Mononuclear cell (primary cell): ENCODE results near the gene STMP1. TPM values are rescaled to one million over a fixed set of nuclear protein-coding genes. Genes with fewer than 3 reads are reported as not detected.
"Not testable (repeated sequence)": the region's sequence is repeated elsewhere in the genome, so short reads cannot be mapped to it uniquely, and the experiment has no call there.

Experiments used
- H3K27me3 ChIP-seq: 2 replicates; pipeline ENCODE4 v1.6.0; 2011; ENCODE audit warnings: low read length, control low read depth; ENCODE audit not compliant: insufficient read depth
- H3K4me1 ChIP-seq: 2 replicates; pipeline ENCODE4 v1.5.1; 2011; ENCODE audit warnings: mild to moderate bottlenecking, low read length, control low read depth; ENCODE audit not compliant: insufficient read depth
- H3K4me3 ChIP-seq: 2 replicates; pipeline ENCODE4 v1.5.1; 2011; ENCODE audit warnings: mild to moderate bottlenecking, low read length, moderate library complexity
- H3K9me3 ChIP-seq: 2 replicates; pipeline ENCODE4 v1.5.1; 2011; ENCODE audit warnings: low read depth, mild to moderate bottlenecking, control low read depth, low read length
- total RNA-seq: library from RNA; depleted of rRNA; stranded (reverse); fragments of >200 nt; gene quantifications from one replicate; pipeline ENCODE4 v1.2.3, GENCODE V29; 2012

The STMP1 gene
- total RNA-seq, 1 donor, result 15.5 TPM

DNA sequence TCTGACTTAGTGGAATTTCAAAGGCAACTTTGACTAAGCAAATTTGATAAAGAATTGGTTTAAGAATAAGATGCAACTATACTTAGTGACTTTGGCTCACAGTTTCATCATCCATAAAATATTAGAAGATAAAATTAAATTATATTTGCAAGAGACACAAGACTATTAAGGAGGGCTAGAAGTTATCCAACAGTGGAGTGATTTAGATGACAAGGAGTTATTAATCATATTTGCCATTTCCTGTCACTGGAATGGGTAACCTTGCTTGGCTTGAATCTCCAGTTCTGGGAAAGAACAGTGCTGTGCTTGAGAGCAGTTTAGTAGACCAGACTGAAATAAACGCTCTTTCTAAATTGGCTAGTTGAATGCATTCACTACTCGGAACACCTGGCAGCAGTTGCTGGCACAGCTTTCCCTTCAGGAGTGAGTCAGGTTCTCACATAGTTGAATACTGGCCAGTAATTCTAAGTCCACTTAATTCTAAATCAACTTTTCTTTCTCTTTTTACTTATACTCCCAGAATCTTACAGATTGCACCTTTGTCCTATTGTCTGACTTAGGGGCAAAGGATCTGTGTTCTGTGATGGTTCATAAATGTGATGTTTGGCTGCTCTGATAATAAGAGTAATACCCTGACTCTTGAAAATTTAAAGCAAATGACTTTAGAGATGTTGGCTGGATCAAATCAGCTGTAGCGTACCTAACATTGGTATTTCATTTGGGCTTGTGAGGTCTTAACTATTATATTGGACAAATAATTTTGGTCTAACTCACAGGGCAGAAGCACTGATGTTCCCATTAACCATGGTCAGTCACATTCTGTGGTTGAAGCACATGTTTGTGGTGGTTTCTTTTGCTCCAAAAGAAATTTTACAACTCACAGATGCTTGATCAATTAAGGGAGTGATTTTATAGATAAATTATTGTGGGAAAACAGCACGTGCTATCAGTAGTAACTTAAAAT, 16.6 kb downstream of the STMP1 start:
- Histone ChIP-seq H3K4me3 (no peak overlapping the region), H3K27me3 (no peaks in the 10 kb centered on the region), H3K4me1 (no peaks in the 10 kb centered on the region), H3K9me3 (no peaks in the 10 kb centered on the region)

DNA sequence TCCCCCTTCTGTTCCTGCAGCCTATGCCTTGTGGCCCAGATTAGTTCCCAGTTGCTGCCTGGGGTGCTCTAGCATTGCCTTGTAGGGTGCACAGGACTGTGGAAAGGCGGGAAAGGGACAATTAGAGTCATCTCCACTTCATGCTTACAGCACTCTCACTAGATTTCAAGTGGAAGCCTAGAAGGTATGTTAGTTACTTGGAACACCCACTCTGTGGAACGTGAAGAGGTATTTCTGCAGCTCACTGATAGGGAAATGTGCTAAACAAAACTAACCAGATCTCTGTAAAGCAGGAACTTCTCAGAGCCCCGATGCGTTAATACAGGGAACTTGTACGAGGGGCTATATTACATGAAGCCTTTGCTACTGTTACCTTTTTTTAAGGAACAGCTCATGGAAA, 19.4 kb downstream of the STMP1 start:
- H3K27me3 ChIP-seq, result no peaks in the 10 kb centered on the region
- H3K9me3 ChIP-seq, result no peaks in the 10 kb centered on the region
- H3K4me3 ChIP-seq, result no peak overlapping the region
- no peaks in the 10 kb centered on the region for H3K4me1 ChIP-seq

DNA sequence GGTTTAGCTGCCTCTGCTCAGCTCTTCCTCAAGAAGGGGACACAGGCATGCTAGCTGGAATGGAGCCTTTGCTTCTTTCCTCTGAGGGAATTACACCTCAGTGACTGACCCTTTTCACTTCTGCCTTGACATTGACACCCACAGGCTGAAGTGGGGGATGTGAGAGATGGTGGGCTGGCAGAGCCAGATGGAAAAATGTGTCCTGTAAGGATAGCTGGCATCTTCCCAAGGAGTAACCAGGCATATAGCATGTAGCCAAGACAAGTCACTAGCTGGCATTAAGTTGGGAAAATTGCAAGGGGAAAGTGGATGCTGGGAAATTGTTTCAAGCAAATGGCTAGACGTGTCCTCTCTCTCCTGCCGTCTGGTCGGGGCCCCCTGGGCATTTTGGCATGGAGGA, 19.9 kb downstream of the STMP1 start:
- H3K27me3 ChIP-seq, result no peaks in the 10 kb centered on the region
- H3K4me1 ChIP-seq, result no peaks in the 10 kb centered on the region
- no peak overlapping the region for H3K4me3 ChIP-seq
- no peaks in the 10 kb centered on the region for H3K9me3 ChIP-seq

DNA sequence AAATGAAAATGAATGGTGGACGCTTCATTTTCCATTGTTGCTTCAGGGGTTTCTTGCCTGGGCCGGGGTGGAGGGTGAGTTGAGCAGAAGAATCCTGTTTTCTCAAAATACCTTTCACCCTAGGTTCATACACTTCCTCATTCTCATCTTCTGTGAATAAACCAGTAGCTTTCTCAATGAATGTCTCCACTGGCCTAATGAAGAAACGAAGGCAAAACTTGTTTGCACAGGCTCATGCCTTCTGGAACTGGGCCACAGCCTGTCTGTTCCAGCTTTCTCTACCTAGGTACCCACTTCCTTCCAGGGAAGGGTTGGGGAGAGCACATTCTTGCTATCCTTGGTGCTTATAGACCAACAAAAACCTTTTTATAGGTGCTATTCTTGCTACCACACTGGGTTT, 21.3 kb downstream of the STMP1 start:
- H3K4me1 ChIP-seq, result no peaks in the 10 kb centered on the region
- H3K4me3 ChIP-seq, result no peak overlapping the region
- no peaks in the 10 kb centered on the region for H3K27me3 ChIP-seq
- no peaks in the 10 kb centered on the region for H3K9me3 ChIP-seq

GRCh38 chr7:135684136-135684535, 21.8 kb downstream of the STMP1 start:
- no peak overlapping the region for H3K4me3 ChIP-seq
- H3K9me3 ChIP-seq, result no peaks in the 10 kb centered on the region
- H3K27me3 ChIP-seq, result no peaks in the 10 kb centered on the region
- H3K4me1 ChIP-seq, result no peaks in the 10 kb centered on the region

DNA sequence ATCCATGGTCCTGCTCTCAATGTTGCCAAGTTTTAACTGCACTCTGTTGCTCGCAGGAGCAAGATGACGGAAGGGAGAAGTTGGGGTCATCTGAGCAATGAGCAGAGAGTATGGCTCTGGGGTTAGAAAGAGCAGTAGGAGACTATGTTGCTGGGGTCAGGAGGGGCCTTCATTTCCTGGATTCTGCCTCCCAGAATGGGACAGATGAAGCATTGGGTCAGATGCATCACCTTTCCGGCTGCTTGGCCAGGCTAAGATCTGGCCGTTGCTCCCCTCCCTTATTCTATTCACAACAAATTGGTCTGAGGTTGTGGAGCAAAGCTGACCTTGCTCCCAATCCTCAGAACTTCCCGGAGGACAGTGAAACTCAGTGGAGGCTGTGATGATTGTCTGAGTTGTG, 22.4 kb downstream of the STMP1 start:
- Histone ChIP-seq H3K9me3 (no peaks in the 10 kb centered on the region), H3K27me3 (no peaks in the 10 kb centered on the region), H3K4me3 (no peak overlapping the region), H3K4me1 (no peaks in the 10 kb centered on the region)

DNA sequence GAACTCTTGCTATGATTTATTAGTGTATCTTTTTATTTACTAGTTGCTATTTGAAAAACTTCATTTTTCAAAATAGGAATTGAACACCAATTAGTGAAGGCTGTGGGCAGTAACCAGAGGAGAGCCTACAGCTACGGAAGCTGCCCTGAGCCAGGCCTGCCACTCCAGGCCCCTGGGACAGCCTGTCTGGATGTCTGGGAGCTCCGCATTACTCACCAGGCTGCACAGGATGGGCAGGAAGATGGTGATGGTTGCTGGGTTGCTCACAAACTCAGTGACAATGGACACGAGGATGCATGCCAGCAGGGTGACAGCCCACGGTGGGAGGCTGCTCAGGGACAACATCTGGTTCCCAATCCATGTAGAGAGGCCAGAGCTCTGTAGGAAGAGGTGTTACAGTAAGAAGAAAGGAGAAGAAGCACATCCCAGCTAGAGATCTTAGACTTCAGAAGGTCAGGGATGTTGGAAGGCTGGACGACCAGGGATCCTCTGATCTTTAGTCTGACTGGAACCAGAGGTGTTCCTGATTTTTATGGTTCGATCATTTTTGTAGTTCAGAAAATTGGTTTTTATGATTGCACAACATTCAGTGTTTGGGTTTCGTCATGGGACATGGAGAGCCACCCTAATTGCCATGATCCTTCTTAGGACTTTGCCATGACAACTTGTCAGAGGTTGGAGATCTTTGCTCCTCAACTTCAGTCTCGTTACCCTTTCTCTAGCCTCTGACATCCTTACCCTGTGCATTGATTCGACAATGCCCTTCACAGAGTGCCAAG, 23.2 kb downstream of the STMP1 start:
- Histone ChIP-seq H3K27me3 (no peaks in the 10 kb centered on the region), H3K4me1 (no peaks in the 10 kb centered on the region), H3K4me3 (no peak overlapping the region), H3K9me3 (no peaks in the 10 kb centered on the region)

DNA sequence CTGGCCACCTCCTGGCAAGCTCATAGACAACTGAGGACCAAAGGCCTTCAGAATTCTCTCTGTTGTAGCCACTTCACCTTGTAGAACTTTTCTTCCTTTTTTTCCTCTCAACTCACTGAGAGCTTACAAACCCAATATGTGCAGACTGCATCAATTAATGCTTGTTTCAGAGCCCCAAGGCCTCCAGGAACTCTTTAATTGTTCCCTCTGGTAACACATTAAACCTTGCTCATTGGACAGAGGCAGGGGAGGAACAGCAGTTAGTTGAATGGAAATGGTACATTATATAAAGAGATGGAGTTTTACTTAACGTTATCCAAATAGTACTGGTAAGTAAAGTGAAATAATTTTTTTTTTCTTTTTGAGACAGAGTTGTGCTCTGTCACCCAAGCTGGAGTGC, 25.2 kb downstream of the STMP1 start:
- Histone ChIP-seq H3K27me3 (no peaks in the 10 kb centered on the region), H3K4me3 (no peak overlapping the region), H3K4me1 (peaks cover 4% of the 10 kb centered on the region), H3K9me3 (no peaks in the 10 kb centered on the region)

GRCh38 chr7:135690566-135690965, 28.3 kb downstream of the STMP1 start:
- no peaks in the 10 kb centered on the region for H3K27me3 ChIP-seq
- no peaks in the 10 kb centered on the region for H3K9me3 ChIP-seq
- H3K4me3 ChIP-seq, result no peak overlapping the region
- H3K4me1 ChIP-seq, result peaks cover 4% of the 10 kb centered on the region

DNA sequence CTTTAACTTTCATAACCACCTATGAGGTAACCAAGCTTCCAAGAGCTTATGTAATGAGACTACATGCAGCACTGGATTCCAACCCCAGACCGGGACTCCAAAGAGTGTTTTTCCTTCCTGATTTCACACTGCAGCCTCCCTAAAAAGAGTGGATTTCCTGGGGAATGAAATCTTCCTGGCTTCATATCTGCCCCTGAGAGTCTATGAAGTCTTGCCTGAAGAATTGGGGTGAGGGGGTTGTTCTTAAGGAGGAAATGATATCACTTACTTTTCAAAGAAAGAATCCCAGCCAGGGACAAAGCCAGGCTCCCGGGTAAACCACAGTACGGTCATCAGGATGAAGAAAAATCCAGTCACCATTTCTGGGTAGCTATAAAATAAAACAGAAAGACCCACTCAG, 29.7 kb downstream of the STMP1 start:
- Histone ChIP-seq H3K9me3 (no peaks in the 10 kb centered on the region), H3K4me1 (peaks cover 4% of the 10 kb centered on the region), H3K4me3 (no peak overlapping the region), H3K27me3 (no peaks in the 10 kb centered on the region)

- H3K4me3 ChIP-seq, H3K9me3 ChIP-seq, H3K4me1 ChIP-seq, H3K27me3 ChIP-seq: not testable (repeated sequence)
Measured at GRCh38 chr7:135692606-135693005, 30.3 kb downstream of the STMP1 start.

GRCh38 chr7:135693558-135693957, 31.2 kb downstream of the STMP1 start:
- no peaks in the 10 kb centered on the region for H3K27me3 ChIP-seq
- H3K9me3 ChIP-seq, result no peaks in the 10 kb centered on the region
- peaks cover 4% of the 10 kb centered on the region for H3K4me1 ChIP-seq
- H3K4me3 ChIP-seq, result no peak overlapping the region

GRCh38 chr7:135697276-135698049, 35.1 kb downstream of the STMP1 start:
- no peaks in the 10 kb centered on the region for H3K27me3 ChIP-seq
- H3K4me1 ChIP-seq, result no peaks in the 10 kb centered on the region
- no peak overlapping the region for H3K4me3 ChIP-seq
- no peaks in the 10 kb centered on the region for H3K9me3 ChIP-seq

DNA sequence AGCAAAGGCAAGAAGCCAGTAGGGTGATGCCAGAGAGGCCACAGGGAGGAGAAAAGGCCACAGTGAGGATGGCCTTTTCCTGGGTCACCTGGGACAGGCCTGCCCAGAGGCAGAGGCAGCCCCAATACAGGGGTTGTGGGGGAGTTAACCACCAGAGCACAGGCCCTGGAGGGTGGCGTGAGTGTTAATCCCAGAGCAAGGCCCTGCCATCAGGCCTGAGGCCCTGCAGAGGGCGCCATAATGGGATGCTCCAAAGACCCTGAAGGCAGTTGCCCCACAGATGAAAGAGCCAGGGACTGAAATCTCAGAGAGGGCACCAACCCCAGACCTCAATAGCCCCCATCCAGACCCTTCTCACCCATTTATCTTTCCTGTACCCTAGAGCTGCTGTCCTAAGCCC, 41.8 kb downstream of the STMP1 start:
- H3K9me3 ChIP-seq, result no peaks in the 10 kb centered on the region
- no peaks in the 10 kb centered on the region for H3K27me3 ChIP-seq
- H3K4me1 ChIP-seq, result no peaks in the 10 kb centered on the region
- no peak overlapping the region for H3K4me3 ChIP-seq

DNA sequence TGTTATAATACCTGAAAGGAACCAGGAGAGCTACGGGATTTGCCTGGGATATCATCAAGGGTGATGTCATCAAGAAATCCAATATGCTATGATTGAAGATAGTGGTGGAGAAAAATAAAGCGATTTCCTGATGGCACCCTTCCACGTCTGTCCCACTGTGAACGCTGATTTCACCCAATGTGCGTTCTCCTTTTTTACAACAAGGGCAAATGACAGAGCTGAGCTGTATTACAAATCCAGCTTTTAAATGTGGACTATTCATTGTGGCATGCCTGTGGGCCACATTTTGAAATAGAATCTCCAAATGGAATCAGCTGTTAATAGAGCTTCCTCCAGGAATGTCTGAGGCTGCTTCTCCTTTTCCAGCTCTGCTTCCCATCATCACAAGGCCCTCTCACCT, 42.4 kb downstream of the STMP1 start:
- Histone ChIP-seq H3K9me3 (no peaks in the 10 kb centered on the region), H3K27me3 (no peaks in the 10 kb centered on the region), H3K4me3 (no peak overlapping the region), H3K4me1 (no peaks in the 10 kb centered on the region)
